ENCODE data around the gene SLC28A1.

- TF ChIP-seq CTCF (IDR thresholded peaks at IDR 0.05) (no peak), POLR2A (IDR thresholded peaks at IDR 0.05) (no peak)
Observed at GRCh38 chr15:84992157-84992944, 107.9 kb downstream of the SLC28A1 start.
